ENCODE data around the gene DEDD2.
"Not testable (repeated sequence)": the region's sequence is repeated elsewhere in the genome, so short reads cannot be mapped to it uniquely, and the experiment has no call there.

The DEDD2 gene

GRCh38 chr19:42217520-42218437 is at the start of gene DEDD2:
Gene DEDD2 (minus strand): TSS chr19:42217677. CDS start chr19:42217007, 670 bp downstream.
- peak; percentile 79 for DNase-seq

DNA sequence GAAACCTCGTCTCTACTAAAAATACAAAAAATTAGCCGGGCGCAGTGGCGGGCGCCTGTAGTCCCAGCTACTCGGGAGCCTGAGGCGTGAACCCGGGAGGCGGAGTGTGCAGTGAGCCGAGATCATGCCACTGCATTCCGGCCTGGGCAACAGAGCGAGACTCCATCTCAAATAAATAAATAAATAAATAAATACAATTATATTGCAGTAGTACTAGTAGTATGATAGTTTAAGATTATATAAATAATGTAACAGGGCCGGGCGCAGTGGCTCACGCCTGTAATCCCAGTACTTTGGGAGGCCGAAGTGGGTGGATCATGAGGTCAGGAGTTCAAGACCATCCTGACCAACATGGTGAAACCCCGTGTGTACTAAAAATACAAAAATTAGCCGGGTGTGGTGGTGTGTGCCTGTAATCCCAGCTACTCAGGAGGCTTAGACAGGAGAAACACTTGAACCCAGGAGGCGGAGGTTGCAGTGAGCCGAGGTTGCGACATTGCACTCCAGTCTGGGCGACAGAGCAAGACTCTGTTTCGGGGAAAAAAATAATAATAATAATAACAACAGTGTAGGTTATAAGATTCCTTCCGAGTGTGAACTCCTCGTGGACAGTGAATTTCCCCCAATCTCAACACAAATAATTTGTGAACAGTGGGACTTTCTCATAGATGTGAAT is 49.6 kb upstream of the DEDD2 start:
- not testable (repeated sequence) for DNase-seq

DNA sequence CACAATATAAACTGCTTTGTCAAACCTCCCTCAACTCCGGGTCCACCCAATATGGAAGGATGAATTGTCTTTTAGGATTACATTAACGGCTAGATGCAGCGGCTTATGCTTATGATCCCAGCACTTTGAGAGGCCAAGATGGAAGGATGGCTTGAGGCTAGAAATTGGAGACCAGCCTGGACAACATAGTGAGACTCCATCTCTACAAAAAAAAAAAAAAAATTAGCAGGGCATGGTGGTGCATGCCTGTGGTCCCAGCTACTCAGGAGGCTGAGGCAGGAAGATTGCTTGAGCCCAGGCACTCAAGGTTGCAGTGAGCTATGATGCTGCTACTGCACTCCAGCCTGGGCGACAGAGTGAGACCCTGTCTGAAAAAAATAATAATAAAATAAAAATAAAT is 48.6 kb upstream of the DEDD2 start:
- DNase-seq, result not testable (repeated sequence)

- no peak for DNase-seq
These were observed 44.3 kb upstream of the DEDD2 start for GRCh38 chr19:42261763-42262162.

GRCh38 chr19:42257842-42258241 is 40.4 kb upstream of the DEDD2 start:
- DNase-seq, result not testable (repeated sequence)

DNA sequence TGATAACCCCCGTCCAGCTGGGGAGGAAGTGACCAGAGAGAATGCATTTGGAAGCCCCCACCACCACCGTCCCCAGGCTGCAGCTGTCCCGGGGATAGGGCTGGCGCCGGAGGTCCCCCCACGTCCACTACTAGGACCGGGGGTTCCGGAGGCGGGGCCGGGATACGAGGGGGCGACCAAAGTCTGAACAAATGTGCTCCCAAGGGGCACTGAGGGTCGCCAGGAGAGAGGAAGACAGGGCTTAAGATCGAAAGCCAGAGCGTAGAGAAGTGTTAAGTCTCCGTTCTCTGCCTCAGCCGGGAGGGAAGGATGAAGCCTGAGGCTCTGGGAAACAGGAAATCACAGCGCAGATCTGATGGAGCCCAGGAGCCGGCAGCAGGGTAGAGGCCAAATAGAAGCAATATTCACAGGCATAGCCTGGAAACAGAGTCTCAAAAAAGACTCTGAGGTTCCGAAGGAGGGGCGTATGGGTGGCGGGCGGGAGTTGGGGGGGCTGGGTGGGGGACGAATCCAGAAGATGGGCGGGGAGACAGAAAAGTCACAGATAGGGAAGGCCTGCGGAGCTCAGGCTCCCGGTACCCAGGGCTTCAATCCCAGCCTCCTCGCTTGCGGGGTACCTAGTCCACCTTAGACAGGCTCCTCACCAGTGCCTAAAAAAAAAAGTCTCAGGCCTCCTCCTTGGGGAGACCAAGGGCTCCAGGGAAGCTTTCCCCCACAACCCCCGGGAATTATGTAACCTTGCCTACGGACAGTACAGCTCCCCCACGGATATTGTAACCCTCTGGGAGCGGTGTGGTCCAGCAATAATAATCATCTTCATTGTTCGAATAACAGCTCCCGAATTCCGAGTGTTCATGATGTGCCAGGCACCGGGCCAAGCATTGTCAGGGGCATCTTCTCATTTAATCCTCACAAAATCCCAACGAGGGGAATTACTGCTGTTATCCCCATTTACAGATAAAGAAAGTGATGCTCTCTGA is 38.6 kb upstream of the DEDD2 start:
- DNase-seq, result no peak

- DNase-seq, result no peak
These were observed 37.6 kb upstream of the DEDD2 start, which contains the start of gene ERF for GRCh38 chr19:42254850-42255765. Gene ERF (minus strand): TSS chr19:42255128. CDS start chr19:42254999, 129 bp downstream.

GRCh38 chr19:42254089-42254849 is 36.8 kb upstream of the DEDD2 start:
- no peak for DNase-seq

- DNase-seq, result no peak
These were observed 36.0 kb upstream of the DEDD2 start for GRCh38 chr19:42253245-42254088.

GRCh38 chr19:42252365-42253244 is 35.1 kb upstream of the DEDD2 start:
- DNase-seq, result no peak

- no peak for DNase-seq
These were observed 34.3 kb upstream of the DEDD2 start for GRCh38 chr19:42251572-42252358.

DNA sequence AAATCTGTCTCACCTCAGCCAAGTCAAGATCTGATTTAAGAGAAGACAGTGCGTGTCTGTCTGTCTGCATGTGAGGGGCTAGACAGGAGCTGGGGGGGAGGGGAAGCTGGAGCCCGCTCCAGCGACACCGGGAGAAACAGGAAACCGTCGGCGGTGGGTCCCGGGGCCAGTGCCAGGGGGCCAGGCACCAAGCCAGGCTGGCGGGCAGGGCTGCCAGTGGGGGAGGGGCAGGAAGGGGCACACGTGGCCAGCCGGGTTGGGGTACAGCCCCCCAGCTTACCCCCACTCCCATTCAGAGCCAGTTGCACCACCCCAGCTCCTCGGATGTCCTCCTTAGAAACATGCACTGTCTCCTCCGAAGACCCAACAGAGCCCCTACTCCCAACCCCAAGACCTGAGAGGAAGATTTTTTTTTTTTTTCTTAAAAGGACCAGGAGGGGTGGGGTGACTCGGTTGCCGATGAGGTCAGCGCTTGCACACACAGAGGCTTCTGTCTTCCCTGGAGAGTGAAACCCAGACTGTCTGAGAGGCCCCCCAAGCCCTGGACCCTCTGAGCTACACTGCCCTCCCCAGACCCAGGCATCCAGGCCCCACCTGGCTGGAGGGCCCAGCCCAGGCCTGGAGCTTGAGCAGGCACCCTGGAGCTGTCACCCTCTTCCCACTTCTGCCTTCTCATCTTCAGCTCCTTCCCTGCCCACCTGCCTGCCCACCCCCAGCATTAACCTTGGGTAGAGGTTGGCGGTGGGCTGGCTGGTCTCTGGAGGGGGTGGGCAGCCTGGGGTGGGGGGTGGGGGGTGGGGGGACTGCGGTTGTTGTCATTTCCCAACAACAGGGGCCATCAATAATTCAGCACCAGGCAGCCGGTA is 33.4 kb upstream of the DEDD2 start:
- DNase-seq, result no peak

DNA sequence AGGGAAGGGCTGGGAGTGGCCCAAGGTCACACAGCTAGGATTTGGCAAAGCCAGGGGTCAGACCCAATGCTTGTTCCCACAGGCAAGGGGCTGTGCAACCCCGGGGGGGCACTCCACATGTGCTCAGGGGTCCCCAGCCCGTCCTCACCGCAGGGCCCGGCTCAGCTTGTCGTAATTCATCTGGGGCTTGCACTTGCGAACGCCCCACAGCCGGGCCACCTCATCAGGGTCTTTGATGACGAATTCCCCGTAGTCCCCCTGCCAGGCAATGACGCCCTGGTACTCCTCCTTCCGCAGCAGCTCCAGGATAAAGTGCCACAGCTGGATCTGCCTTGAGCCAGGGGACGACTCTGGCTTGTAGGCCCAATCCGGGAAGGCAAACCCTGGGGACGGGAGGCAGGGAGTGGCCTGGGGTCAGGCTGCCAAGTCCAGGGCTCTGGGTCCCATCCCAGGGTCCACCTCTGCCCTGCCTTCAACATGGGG is 32.7 kb upstream of the DEDD2 start:
- no peak for DNase-seq

DNA sequence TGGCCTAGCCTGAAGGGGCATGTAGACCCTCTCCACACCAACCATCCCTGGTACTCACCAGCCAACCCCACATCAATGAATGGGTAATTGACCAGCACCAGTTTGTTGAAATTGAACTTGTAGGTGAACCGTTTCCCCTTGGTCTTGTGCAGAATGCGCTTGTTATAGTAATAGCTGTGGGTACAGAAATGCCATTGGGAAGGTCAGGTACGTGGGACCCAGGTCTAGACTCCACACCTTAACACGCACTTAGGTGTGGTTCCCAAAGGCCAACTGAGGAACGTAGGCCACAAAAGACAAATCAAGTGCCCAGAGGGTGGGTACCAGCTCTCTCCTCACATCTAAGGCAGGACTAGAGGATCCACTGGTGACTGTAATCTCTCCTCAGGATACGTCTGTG is 32.3 kb upstream of the DEDD2 start:
- DNase-seq, result no peak

DNA sequence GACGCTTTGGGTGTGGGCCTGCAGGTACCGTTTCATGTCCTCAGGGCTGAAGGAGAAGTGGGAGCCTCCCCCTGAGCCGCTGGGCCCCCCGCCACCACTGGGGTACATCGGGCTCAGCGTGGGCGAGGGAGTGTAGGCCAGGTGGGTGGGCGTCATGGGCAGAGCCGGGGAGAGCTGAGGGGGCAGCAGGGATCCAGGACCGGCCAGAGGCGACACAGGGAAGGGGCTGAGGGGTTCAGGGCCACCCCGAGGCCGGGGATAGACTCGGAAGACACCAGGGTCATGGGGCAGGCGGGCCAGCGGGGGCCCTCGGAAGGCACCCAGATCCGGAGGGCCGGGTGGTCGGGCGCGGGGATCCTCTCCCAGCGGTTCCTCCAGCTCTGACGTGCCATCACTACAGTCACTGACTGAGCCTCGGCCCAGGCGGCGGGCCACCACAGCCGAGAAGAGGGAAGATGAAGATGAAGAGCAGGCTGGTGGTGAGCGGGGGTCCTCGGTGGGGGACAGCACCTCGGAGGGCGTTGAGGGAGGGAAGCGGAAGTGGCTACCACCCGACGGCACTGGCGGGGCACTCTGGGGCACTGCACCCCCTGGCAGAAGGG is 31.8 kb upstream of the DEDD2 start:
- no peak for DNase-seq

All from NCI-H2029 treated with DMSO at 0.1 percent for 48 hours (cell line).